IPS-18a (cell line): Measurements from ENCODE around the gene TRIM42.

Source experiments
- H3K27ac ChIP-seq: one replicate; pipeline ENCODE4 v1.5.1; 2013; ENCODE audit warnings: low read length
- H3K27me3 ChIP-seq: one replicate; pipeline ENCODE4 v1.6.1; 2013; ENCODE audit warnings: mild to moderate bottlenecking, low read length; ENCODE audit not compliant: control insufficient read depth, insufficient read depth
- H3K36me3 ChIP-seq: one replicate; pipeline ENCODE4 v1.6.1; 2013; ENCODE audit warnings: low read depth, low read length; ENCODE audit not compliant: control insufficient read depth
- H3K4me1 ChIP-seq: one replicate; pipeline ENCODE4 v1.6.1; 2013; ENCODE audit warnings: low read depth, low read length; ENCODE audit not compliant: control insufficient read depth
- H3K4me3 ChIP-seq: one replicate; pipeline ENCODE4 v1.5.1; 2013; ENCODE audit warnings: low read length
- H3K9ac ChIP-seq: one replicate; pipeline ENCODE4 v1.6.1; 2013; ENCODE audit warnings: mild to moderate bottlenecking, low read length, moderate library complexity
- H3K9me3 ChIP-seq: one replicate; pipeline ENCODE4 v1.6.1; 2013; ENCODE audit warnings: low read depth, low read length; ENCODE audit not compliant: control insufficient read depth

Gene TRIM42

DNA sequence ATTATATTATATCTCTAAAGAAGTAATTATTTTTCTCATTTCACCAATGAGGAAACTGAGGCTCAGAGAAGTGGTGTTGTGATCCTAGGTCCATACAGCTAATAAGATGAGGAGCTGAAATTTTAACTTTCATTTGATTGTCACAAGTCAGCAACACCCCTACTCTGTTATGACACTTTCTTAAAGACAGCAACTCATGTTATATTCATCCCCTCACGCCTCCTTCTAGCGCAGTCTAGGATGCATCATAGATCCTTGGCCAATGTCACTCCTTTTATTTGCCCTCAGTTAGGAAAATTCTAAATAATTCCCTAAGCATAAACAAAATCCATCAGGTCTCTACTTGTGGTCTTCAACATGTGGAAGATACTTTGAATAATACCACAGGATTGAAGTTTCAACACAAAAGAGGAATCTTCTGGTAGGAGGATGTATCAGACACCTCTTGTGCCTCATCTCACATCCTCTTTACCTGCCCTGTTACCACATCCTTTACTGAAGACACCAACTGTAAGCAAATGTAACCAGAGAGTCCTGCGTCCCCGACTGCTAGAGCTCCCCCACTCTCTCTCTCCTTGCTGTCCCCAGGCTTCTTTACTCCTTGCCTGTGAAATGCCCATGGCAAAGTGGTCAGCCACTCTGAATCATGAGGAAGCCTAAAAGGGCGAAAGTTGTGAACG, 53.7 kb downstream of the TRIM42 start:
- Histone ChIP-seq H3K9me3 (no peaks in the 10 kb centered on the region), H3K27me3 (no peaks in the 10 kb centered on the region), H3K9ac (no peak overlapping the region), H3K4me1 (no peaks in the 10 kb centered on the region), H3K27ac (no peak overlapping the region), H3K36me3 (no peaks in the 10 kb centered on the region), H3K4me3 (no peak overlapping the region)

DNA sequence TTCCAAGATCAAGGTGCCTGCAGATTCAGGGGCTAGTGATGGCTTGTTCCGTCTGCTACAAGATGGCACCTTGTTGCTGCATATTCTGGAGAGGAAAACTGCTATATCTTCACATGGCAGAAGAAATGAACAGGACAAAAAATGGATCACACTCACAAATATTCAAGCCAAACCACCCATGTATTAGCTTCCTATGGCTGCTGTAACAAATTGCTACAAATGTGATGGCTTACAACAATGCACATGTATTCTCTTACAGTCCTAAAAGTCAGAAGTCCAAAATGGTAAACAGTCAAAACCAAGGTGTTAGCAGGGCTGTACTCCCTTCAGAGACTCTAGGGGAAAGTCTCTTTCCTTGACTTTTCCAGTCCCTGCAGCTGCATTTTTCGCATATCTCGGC, 55.8 kb downstream of the TRIM42 start:
- Histone ChIP-seq H3K4me1 (no peaks in the 10 kb centered on the region), H3K4me3 (no peak overlapping the region), H3K9ac (no peak overlapping the region), H3K27ac (no peak overlapping the region), H3K36me3 (no peaks in the 10 kb centered on the region), H3K9me3 (no peaks in the 10 kb centered on the region), H3K27me3 (no peaks in the 10 kb centered on the region)

DNA sequence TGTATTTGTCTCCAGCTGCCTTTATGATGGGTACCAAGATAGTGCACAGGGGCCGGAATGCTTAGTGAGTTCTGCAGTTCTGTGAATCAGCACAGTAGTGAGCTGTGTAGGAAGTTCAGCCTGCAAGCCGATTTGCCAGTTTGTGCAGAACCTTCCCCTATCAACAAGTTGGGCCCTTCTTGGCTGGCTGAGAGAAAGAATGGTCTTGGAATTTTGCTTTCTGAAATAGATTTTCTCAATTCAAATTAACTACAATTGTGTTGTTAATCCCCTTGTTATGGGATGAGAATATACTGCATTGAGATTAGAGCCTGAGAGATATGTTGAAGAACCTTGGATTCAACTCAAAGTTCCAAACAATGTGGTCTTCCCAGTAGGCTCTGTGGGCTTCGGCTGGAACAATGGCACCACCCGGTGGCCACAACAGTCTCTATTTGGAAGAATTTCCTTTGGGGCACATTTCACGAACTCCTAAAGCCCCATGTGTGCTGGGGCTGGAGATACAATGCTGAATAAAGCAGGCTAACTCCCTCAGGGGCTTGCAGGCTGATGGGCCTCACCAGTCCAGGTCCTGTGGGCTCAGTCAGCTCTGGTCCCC, 59.1 kb downstream of the TRIM42 start:
- no peak overlapping the region for H3K4me3 ChIP-seq
- H3K9me3 ChIP-seq, result no peaks in the 10 kb centered on the region
- H3K9ac ChIP-seq, result no peak overlapping the region

DNA sequence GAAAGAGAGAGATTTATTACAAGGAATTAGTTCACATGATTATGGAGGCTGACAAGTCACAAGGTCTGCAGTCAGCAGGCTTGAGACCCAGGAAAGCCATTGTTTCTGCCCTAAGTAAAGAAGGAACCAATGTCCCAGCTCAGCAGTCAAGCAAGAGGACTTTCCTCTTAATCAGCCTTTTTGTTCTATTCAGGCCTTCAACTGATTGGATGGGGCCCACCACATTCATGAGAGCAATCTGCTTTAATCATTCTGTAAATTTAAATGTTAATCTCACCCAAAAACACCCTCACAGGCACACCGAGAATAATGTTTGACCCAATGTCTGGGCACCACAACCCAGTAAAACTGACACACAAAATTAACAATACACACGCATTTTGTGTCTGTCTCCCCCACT, 64.3 kb downstream of the TRIM42 start:
- H3K27me3 ChIP-seq, result no peaks in the 10 kb centered on the region
- H3K4me1 ChIP-seq, result no peaks in the 10 kb centered on the region
- no peaks in the 10 kb centered on the region for H3K36me3 ChIP-seq
- no peaks in the 10 kb centered on the region for H3K9me3 ChIP-seq
- no peak overlapping the region for H3K4me3 ChIP-seq
- H3K27ac ChIP-seq, result no peak overlapping the region
- H3K9ac ChIP-seq, result no peak overlapping the region

More for the DNA sequence above, 59.1 kb downstream of the TRIM42 start:
- Histone ChIP-seq H3K27ac (no peak overlapping the region), H3K27me3 (no peaks in the 10 kb centered on the region), H3K36me3 (no peaks in the 10 kb centered on the region), H3K4me1 (no peaks in the 10 kb centered on the region)

DNA sequence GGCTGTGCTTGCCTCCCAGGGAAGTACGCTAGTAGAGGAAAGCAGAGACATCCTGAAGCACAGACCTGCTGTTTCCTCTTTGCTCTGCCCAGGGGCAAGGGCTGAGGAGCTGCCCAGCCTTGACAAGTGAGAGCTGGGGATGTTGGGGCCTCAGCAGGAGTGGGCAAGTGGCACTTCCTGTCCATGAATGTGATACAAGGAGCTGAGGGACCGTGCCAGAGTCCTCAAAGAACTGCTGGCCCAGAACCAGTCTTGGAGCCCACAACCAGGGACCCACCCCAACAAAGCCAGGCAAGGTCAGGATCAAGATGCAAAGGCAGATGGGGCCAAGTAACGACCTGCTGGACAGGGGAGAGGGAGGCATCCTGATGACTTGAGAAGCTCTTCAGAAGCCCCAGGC, 70.3 kb downstream of the TRIM42 start:
- Histone ChIP-seq H3K4me1 (no peaks in the 10 kb centered on the region), H3K27ac (no peak overlapping the region)

DNA sequence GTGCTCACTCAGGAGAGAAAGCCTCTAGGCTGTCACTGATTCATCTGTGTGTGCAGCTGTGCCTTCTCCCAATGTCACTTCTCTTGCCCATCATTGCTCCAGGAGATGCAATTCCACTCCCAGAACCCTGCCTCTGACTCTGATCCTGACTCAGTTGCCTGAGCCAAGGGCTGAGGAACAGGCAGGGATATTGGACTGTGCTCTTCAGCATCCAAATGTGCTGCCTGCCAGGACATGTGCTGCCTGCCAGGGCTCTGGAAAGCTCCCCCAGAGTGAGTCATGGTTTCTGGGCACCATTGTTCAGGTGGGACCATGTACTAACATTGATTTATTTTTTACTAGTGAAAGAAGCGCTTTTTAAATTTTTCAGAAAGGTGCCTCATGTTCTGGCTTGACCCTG, 71.0 kb downstream of the TRIM42 start:
- Histone ChIP-seq H3K9ac (no peak overlapping the region), H3K9me3 (no peaks in the 10 kb centered on the region), H3K27me3 (no peaks in the 10 kb centered on the region), H3K4me3 (no peak overlapping the region), H3K4me1 (no peaks in the 10 kb centered on the region), H3K27ac (no peak overlapping the region), H3K36me3 (no peaks in the 10 kb centered on the region)

More for the DNA sequence above, 70.3 kb downstream of the TRIM42 start:
- Histone ChIP-seq H3K4me3 (no peak overlapping the region), H3K9me3 (no peaks in the 10 kb centered on the region), H3K36me3 (no peaks in the 10 kb centered on the region), H3K9ac (no peak overlapping the region), H3K27me3 (no peaks in the 10 kb centered on the region)
